ENCODE results near the gene C9orf153. TPM values are rescaled to one million over a fixed set of nuclear protein-coding genes. Genes with fewer than 3 reads are reported as not detected.

Gene C9orf153
- total and polyA plus RNA-seq, 2 of the 13 experiments (the other 11 are each of a cell fraction or from before 2014, with no cell fraction given), result 0.17 to 0.44 TPM

DNA sequence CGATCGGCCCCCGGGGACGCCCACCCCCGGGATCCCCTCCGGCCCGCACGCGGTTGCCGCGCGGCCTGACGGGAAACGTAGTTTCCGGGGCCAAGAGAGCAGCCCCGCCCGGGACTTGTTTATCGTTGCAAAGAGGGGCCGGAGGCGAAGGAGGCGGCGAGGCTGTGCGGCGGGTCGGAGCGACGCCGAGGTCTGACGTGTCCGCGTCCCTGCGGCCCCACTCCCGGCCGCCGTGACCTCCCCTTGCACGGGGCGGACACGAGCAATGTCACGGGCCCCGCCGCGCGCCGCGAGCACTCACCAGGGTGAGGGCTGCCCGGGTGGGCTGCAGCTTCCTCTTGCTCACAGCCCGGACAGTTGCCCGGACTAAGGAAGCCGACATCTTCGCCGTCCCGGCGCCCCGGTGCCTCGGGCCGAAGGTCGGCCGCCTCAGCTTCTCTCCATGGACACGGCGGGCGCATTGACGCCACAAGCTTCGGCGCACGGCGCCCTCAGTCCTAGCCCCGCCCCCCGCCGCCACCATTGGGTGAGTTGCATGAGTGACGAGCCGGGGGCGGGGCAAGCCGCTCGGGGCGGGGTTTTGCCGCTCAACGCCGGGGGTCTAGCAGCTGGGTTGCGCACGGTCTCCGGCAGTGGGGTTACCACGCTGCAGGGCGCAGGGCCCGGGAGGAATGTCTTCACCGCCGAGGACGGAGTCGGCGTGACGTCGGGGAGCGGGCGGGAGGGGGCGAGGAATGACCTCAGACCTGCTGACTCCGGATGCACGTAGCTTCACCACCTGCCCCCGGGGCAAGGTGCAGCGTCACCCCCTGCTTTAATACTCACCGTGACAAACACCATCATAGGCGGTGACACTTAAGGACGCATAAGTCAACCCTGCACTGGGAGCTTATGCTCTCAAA lies 22.9 kb upstream of the C9orf153 start, which contains the start of gene ISCA1 (continued):
- TF ChIP-seq ZNF382 (CRISPR knock-in tag; IDR thresholded peaks at IDR 0.05; ENCODE audit: borderline replicate concordance), result no peak
- no peak for TF ChIP-seq ZNF460 (CRISPR knock-in tag; IDR thresholded peaks at IDR 0.05; ENCODE audit: borderline replicate concordance)
- peak; percentile 45; the same call in 1 of the 2 replicates for TF ChIP-seq PHF20 (CRISPR knock-in tag; IDR thresholded peaks at IDR 0.05)
- no peak for TF ChIP-seq NR3C1 (CRISPR knock-in tag; IDR thresholded peaks at IDR 0.05)
- no peak for TF ChIP-seq ZNF367 (CRISPR knock-in tag; IDR thresholded peaks at IDR 0.05; ENCODE audit: borderline replicate concordance)
- TF ChIP-seq ZBTB7B (CRISPR knock-in tag; IDR thresholded peaks at IDR 0.05), result peak; percentile 65; the same call in 1 of the 2 replicates
- TF ChIP-seq, protein P1, sequence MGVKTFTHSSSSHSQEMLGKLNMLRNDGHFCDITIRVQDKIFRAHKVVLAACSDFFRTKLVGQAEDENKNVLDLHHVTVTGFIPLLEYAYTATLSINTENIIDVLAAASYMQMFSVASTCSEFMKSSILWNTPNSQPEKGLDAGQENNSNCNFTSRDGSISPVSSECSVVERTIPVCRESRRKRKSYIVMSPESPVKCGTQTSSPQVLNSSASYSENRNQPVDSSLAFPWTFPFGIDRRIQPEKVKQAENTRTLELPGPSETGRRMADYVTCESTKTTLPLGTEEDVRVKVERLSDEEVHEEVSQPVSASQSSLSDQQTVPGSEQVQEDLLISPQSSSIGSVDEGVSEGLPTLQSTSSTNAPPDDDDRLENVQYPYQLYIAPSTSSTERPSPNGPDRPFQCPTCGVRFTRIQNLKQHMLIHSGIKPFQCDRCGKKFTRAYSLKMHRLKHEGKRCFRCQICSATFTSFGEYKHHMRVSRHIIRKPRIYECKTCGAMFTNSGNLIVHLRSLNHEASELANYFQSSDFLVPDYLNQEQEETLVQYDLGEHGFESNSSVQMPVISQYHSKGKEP (CRISPR knock-in tag; IDR thresholded peaks at IDR 0.05), result 0 out of 2 replicates have a peak, but pooled peaks have one; percentile 33
- TF ChIP-seq, protein P2, sequence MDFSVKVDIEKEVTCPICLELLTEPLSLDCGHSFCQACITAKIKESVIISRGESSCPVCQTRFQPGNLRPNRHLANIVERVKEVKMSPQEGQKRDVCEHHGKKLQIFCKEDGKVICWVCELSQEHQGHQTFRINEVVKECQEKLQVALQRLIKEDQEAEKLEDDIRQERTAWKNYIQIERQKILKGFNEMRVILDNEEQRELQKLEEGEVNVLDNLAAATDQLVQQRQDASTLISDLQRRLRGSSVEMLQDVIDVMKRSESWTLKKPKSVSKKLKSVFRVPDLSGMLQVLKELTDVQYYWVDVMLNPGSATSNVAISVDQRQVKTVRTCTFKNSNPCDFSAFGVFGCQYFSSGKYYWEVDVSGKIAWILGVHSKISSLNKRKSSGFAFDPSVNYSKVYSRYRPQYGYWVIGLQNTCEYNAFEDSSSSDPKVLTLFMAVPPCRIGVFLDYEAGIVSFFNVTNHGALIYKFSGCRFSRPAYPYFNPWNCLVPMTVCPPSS (IDR thresholded peaks at IDR 0.05), result no peak
- TF ChIP-seq, protein P3, sequence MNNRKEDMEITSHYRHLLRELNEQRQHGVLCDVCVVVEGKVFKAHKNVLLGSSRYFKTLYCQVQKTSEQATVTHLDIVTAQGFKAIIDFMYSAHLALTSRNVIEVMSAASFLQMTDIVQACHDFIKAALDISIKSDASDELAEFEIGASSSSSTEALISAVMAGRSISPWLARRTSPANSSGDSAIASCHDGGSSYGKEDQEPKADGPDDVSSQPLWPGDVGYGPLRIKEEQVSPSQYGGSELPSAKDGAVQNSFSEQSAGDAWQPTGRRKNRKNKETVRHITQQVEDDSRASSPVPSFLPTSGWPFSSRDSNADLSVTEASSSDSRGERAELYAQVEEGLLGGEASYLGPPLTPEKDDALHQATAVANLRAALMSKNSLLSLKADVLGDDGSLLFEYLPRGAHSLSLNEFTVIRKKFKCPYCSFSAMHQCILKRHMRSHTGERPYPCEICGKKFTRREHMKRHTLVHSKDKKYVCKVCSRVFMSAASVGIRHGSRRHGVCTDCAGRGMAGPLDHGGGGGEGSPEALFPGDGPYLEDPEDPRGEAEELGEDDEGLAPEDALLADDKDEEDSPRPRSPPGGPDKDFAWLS (CRISPR knock-in tag; IDR thresholded peaks at IDR 0.05; ENCODE audit: borderline replicate concordance), result 0 out of 2 replicates have a peak, but pooled peaks have one; percentile 42
- peak; percentile 70; the same call in 1 of the 2 replicates for TF ChIP-seq ZNF788 (CRISPR knock-in tag; IDR thresholded peaks at IDR 0.05; ENCODE audit: borderline replicate concordance)
- no peak for TF ChIP-seq ZNF496 (CRISPR knock-in tag; IDR thresholded peaks at IDR 0.05; ENCODE audit: insufficient replicate concordance)
- TF ChIP-seq ZNF703 (CRISPR knock-in tag; IDR thresholded peaks at IDR 0.05; ENCODE audit: borderline replicate concordance), result no peak
- TF ChIP-seq KAT2B (IDR thresholded peaks at IDR 0.05; ENCODE audit: borderline replicate concordance, low read depth, low read length), result no peak
- TF ChIP-seq, protein P4, sequence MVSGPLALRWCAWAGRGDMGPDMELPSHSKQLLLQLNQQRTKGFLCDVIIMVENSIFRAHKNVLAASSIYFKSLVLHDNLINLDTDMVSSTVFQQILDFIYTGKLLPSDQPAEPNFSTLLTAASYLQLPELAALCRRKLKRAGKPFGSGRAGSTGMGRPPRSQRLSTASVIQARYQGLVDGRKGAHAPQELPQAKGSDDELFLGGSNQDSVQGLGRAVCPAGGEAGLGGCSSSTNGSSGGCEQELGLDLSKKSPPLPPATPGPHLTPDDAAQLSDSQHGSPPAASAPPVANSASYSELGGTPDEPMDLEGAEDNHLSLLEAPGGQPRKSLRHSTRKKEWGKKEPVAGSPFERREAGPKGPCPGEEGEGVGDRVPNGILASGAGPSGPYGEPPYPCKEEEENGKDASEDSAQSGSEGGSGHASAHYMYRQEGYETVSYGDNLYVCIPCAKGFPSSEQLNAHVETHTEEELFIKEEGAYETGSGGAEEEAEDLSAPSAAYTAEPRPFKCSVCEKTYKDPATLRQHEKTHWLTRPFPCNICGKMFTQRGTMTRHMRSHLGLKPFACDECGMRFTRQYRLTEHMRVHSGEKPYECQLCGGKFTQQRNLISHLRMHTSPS (CRISPR knock-in tag; IDR thresholded peaks at IDR 0.05; ENCODE audit: low read depth), result no peak
- TF ChIP-seq NR2F6 (IDR thresholded peaks at IDR 0.05), result no peak
- no peak; the same call in none of the 2 replicates for TF ChIP-seq NR2F6 (CRISPR knock-in tag; IDR thresholded peaks at IDR 0.05)
- peak; percentile 4; the same call in 1 of the 2 replicates for TF ChIP-seq ZNF331 (CRISPR knock-in tag; IDR thresholded peaks at IDR 0.05)
- TF ChIP-seq ZNF317 (CRISPR knock-in tag; IDR thresholded peaks at IDR 0.05), result peak; percentile 60
- no peak for TF ChIP-seq ZNF354B (CRISPR knock-in tag; IDR thresholded peaks at IDR 0.05)
- peak; percentile 48; the same call in 1 of the 2 replicates for TF ChIP-seq ZNF747 (CRISPR knock-in tag; IDR thresholded peaks at IDR 0.05; ENCODE audit: borderline replicate concordance)
- no peak for TF ChIP-seq JUN (CRISPR knock-in tag; IDR thresholded peaks at IDR 0.05)
- peak; percentile 10; the same call in 1 of the 2 replicates for TF ChIP-seq ZFP90 (CRISPR knock-in tag; IDR thresholded peaks at IDR 0.05; ENCODE audit: borderline replicate concordance)
- TF ChIP-seq KDM2A (CRISPR knock-in tag; IDR thresholded peaks at IDR 0.05; ENCODE audit: borderline replicate concordance, low read depth), result peak; percentile 52
